Measurements from ENCODE around the gene FBF1.

GRCh38 chr17:75975757-75976174 lies 34.9 kb upstream of the FBF1 start:
- TF ChIP-seq BACH2 (CRISPR knock-in tag; IDR thresholded peaks at IDR 0.05; ENCODE audit: borderline replicate concordance): no peak
- no peak for TF ChIP-seq TOX (CRISPR knock-in tag; IDR thresholded peaks at IDR 0.05; ENCODE audit: borderline replicate concordance)
- TF ChIP-seq PATZ1 (CRISPR knock-in tag; IDR thresholded peaks at IDR 0.05; ENCODE audit: borderline replicate concordance): no peak
- no peak for TF ChIP-seq OSR1 (CRISPR knock-in tag; IDR thresholded peaks at IDR 0.05)
- TF ChIP-seq, protein P1, sequence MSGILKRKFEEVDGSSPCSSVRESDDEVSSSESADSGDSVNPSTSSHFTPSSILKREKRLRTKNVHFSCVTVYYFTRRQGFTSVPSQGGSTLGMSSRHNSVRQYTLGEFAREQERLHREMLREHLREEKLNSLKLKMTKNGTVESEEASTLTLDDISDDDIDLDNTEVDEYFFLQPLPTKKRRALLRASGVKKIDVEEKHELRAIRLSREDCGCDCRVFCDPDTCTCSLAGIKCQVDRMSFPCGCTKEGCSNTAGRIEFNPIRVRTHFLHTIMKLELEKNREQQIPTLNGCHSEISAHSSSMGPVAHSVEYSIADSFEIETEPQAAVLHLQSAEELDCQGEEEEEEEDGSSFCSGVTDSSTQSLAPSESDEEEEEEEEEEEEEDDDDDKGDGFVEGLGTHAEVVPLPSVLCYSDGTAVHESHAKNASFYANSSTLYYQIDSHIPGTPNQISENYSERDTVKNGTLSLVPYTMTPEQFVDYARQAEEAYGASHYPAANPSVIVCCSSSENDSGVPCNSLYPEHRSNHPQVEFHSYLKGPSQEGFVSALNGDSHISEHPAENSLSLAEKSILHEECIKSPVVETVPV (CRISPR knock-in tag; IDR thresholded peaks at IDR 0.05): no peak
- TF ChIP-seq, protein P2, sequence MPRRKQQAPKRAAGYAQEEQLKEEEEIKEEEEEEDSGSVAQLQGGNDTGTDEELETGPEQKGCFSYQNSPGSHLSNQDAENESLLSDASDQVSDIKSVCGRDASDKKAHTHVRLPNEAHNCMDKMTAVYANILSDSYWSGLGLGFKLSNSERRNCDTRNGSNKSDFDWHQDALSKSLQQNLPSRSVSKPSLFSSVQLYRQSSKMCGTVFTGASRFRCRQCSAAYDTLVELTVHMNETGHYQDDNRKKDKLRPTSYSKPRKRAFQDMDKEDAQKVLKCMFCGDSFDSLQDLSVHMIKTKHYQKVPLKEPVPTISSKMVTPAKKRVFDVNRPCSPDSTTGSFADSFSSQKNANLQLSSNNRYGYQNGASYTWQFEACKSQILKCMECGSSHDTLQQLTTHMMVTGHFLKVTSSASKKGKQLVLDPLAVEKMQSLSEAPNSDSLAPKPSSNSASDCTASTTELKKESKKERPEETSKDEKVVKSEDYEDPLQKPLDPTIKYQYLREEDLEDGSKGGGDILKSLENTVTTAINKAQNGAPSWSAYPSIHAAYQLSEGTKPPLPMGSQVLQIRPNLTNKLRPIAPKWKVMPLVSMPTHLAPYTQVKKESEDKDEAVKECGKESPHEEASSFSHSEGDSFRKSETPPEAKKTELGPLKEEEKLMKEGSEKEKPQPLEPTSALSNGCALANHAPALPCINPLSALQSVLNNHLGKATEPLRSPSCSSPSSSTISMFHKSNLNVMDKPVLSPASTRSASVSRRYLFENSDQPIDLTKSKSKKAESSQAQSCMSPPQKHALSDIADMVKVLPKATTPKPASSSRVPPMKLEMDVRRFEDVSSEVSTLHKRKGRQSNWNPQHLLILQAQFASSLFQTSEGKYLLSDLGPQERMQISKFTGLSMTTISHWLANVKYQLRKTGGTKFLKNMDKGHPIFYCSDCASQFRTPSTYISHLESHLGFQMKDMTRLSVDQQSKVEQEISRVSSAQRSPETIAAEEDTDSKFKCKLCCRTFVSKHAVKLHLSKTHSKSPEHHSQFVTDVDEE (CRISPR knock-in tag; IDR thresholded peaks at IDR 0.05): no peak
- TF ChIP-seq ZNF70 (CRISPR knock-in tag; IDR thresholded peaks at IDR 0.05): no peak
- TF ChIP-seq, protein P3, sequence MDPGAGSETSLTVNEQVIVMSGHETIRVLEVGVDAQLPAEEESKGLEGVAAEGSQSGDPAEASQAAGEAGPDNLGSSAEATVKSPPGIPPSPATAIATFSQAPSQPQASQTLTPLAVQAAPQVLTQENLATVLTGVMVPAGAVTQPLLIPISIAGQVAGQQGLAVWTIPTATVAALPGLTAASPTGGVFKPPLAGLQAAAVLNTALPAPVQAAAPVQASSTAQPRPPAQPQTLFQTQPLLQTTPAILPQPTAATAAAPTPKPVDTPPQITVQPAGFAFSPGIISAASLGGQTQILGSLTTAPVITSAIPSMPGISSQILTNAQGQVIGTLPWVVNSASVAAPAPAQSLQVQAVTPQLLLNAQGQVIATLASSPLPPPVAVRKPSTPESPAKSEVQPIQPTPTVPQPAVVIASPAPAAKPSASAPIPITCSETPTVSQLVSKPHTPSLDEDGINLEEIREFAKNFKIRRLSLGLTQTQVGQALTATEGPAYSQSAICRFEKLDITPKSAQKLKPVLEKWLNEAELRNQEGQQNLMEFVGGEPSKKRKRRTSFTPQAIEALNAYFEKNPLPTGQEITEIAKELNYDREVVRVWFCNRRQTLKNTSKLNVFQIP (CRISPR knock-in tag; IDR thresholded peaks at IDR 0.05; ENCODE audit: borderline replicate concordance, low read depth): no peak
- TF ChIP-seq ARNTL (CRISPR knock-in tag; IDR thresholded peaks at IDR 0.05; ENCODE audit: borderline replicate concordance, low read depth): no peak
- TF ChIP-seq GLIS3 (CRISPR knock-in tag; IDR thresholded peaks at IDR 0.05): no peak
- no peak for TF ChIP-seq CSDC2 (CRISPR knock-in tag; IDR thresholded peaks at IDR 0.05)
